ENCODE measurements around the gene NTMT1. TPM values are rescaled to one million over a fixed set of nuclear protein-coding genes. Genes with fewer than 3 reads are reported as not detected.

NTMT1 gene
- total RNA-seq, 2 donors from 2014 or later, result 39.3 to 51.9 TPM

DNA sequence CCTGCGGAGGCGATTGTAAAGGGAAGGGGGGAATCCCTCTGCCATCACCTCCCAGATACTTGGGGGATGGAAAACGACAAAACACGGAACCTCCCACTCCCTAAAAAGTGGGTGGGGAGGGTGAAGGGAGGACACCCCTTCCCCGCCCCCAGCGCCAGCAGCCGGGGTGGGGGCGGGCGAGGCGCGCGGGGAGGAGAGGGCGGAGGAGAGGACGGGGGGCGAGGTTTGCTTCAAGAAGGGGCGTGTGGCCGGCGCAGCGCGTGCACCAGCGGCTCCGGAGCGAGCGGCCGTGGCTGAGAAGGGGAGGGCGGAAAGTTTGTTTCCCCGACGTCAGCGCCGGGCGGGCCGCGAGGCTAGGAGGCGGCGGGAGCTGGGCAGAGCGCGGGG lies 39.4 kb downstream of the NTMT1 start, which contains the start of gene PRRX2:
Gene PRRX2, plus strand, starts transcription at position 259 of the 387 bp plus-strand sequence. CDS start 221 bp downstream, outside the sequence.
- no peaks in the 10 kb centered on the region for H3K36me3 Mint-ChIP-seq (ENCODE audit: insufficient read depth in 2 of 2)
- no peaks in the 10 kb centered on the region for H3K9me3 Mint-ChIP-seq
- peaks cover 16% of the 10 kb centered on the region for H3K27me3 Mint-ChIP-seq (ENCODE audit: low read depth)
- H3K4me3 Mint-ChIP-seq, result peak within 1 kb of the TSS; percentile 70 to 74
- ATAC-seq (replicated peaks in 1 of 2) (peak; percentile 75 to 79), DNase-seq (peak; percentile 47 to 51)
- H3K27ac Mint-ChIP-seq, result no peak within 1 kb of the TSS
- no peaks in the 10 kb centered on the region for H3K4me1 Mint-ChIP-seq (ENCODE audit: low read depth)

DNA sequence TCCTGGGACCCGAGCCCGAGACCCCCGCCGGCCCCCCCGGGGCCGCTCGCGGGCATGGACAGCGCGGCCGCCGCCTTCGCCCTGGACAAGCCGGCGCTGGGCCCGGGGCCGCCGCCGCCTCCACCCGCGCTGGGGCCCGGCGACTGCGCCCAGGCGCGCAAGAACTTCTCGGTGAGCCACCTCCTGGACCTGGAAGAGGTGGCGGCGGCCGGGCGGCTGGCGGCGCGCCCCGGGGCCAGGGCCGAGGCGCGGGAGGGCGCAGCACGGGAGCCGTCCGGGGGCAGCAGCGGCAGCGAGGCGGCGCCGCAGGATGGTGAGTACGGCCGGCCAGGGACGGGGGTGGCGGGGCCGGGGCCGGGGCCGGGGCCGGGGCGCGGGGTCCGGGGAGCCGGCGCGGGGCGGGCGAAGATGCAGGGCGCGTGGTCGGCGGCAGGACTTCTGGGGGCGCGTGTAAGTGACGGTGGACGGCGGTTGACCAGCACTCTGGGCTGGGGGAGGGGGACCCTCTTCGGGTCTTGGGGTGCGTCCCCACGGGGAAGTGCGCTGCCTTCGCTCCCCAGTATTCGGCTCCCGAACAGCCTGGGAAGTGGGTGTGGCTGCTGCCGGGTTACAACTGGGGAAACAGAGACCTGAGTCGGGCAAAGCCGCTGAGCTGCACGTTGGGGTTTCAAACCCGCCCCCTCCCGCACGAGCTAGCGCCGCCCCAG lies 40.0 kb downstream of the NTMT1 start:
- DNase-seq (peak in 1 of 2 donors; percentile 5), ATAC-seq (replicated peaks in 1 of 2) (peak; percentile 36 to 50)
- H3K27me3 Mint-ChIP-seq (ENCODE audit: low read depth), result peaks cover 14% of the 10 kb centered on the region
- H3K4me1 Mint-ChIP-seq (ENCODE audit: low read depth), result no peaks in the 10 kb centered on the region
- H3K27ac Mint-ChIP-seq, result no peak overlapping the region
- no peaks in the 10 kb centered on the region for H3K36me3 Mint-ChIP-seq (ENCODE audit: insufficient read depth in 2 of 2)
- H3K9me3 Mint-ChIP-seq, result no peaks in the 10 kb centered on the region
- peak overlapping the region in 1 of 2 donors; percentile 47 for H3K4me3 Mint-ChIP-seq

DNA sequence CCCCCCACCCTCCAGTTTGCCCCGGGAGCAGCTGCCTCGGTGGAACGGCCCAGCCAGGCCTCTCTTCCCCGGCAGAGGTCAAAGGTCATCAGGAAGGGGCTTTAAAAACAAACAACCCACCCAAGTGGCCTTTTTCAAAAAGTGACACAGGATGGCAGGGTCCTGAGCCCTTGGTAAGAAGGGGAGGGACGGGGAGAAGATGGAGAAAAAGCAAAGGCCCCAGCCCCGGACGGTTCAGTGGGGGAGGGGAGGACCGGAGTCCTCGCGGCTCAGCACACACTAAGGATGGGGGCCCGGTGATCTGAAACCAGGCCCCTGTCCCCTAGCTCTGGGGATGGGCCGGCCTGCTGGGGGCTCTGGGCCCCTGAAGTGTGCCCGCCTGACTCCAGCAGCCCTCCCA lies 40.6 kb downstream of the NTMT1 start:
- peaks cover 12% of the 10 kb centered on the region for H3K27me3 Mint-ChIP-seq (ENCODE audit: low read depth)
- DNase-seq, result no peak

DNA sequence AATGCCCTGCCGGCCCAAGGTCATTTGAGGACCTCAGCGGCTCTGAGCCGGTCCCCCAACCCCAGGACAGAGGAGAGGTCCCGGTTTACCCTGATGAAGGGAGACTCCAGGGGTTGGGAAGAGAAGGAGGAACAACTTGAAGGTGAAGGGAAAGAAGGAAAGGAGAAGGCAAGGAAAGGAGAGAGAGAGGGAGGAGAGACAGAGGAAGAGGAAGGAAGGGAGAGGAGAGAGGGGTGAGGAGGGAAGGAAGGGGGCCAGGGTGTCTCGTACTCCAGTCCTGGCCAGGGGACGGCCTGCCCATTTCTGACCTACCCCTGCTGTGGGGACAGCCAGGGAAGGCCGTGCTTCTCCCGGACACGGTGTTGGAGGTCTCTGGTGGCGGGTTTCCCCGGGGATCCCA lies 41.4 kb downstream of the NTMT1 start:
- Mint-ChIP-seq H3K27me3 (ENCODE audit: low read depth) (peaks cover 12% of the 10 kb centered on the region), H3K27ac (no peak overlapping the region), H3K9me3 (no peaks in the 10 kb centered on the region), H3K36me3 (ENCODE audit: insufficient read depth in 2 of 2) (no peaks in the 10 kb centered on the region), H3K4me3 (peak overlapping the region in 1 of 2 donors; percentile 6), H3K4me1 (ENCODE audit: low read depth) (peaks cover 4% of the 10 kb centered on the region)
- DNase-seq (no peak), ATAC-seq (replicated peaks in 1 of 2) (no peak)

More for the DNA sequence above, 40.6 kb downstream of the NTMT1 start:
- H3K36me3 Mint-ChIP-seq (ENCODE audit: insufficient read depth in 2 of 2), result no peaks in the 10 kb centered on the region
- H3K4me1 Mint-ChIP-seq (ENCODE audit: low read depth), result peaks cover 2% of the 10 kb centered on the region
- H3K27ac Mint-ChIP-seq, result no peak overlapping the region
- no peak for ATAC-seq (replicated peaks in 1 of 2)
- no peak overlapping the region for H3K4me3 Mint-ChIP-seq
- no peaks in the 10 kb centered on the region for H3K9me3 Mint-ChIP-seq

DNA sequence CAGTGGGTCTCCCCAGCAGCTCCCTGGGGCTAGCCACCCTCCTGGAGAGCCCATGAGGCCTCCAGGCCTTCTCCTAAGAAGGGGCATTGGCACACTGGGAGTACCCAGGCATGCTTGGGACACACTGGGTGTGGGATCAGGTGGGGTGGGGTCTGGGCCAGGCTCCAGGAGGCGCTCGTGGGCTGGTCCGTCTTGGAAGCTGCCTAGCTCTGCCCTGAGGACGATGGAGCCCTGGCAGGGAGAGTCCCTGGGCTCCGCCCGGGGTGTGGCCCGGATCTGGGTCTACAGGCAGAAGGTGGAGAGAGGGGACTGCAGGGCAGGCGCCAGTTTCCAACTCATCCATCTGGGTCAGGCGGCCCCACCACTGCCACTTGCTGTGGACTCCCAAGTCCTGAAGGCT lies 41.9 kb downstream of the NTMT1 start:
- Mint-ChIP-seq H3K4me3 (no peak overlapping the region), H3K27ac (no peak overlapping the region), H3K27me3 (ENCODE audit: low read depth) (peaks cover 12% of the 10 kb centered on the region), H3K9me3 (no peaks in the 10 kb centered on the region), H3K36me3 (ENCODE audit: insufficient read depth in 2 of 2) (no peaks in the 10 kb centered on the region), H3K4me1 (ENCODE audit: low read depth) (peaks cover 4% of the 10 kb centered on the region)
- no peak for DNase-seq
- no peak for ATAC-seq (replicated peaks in 1 of 2)

DNA sequence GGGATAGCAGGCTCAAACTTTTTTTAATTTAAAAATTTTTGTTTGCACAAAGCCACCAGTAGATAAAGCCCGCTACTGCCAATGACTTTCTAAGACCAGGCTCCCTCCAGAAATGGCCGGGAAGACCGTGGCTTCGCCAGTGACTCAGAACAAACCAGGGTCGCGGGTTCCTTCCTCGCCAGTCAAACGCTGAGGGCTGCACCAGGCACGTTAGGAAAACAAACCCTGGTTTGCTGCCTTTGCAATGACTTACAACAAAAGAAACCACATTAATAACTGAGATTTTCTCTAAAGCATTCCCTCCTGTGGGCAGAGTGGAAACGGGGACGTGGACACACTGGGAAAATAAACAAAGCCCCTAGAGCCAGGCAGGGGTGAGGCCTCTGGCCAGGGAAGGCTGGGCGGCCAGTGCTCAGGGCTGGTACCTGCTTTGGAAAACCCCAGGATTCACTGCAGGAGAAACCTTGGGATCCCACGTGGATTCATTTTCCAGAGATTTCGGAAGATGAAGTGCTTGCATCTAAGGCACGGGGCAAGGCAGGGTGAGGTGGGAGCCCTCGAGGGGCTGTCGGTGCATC lies 43.3 kb downstream of the NTMT1 start:
- Mint-ChIP-seq H3K9me3 (no peaks in the 10 kb centered on the region), H3K4me3 (no peak overlapping the region), H3K36me3 (ENCODE audit: insufficient read depth in 2 of 2) (no peaks in the 10 kb centered on the region), H3K27me3 (ENCODE audit: low read depth) (peaks cover 12% of the 10 kb centered on the region), H3K4me1 (ENCODE audit: low read depth) (peaks cover 4% of the 10 kb centered on the region), H3K27ac (no peak overlapping the region)
- ATAC-seq (replicated peaks in 1 of 2) (no peak), DNase-seq (no peak)

DNA sequence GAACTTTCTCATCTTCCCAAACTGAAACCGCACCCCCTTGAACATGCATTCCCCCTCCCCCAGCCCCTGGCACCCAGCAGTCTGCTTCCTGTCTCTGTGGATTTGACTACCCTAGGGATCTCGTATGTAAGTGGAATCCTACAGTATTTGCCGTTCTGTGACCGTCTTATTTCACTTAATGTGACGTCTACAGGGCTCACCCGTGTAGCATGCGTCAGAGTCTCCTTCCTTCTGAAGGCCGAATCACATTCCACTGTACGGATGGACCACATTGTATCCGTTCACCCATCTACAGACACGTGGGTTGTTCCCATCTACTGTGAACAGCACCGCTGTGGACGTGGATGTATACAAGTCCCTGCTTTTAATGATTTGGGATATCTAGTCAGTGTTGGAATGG lies 44.0 kb downstream of the NTMT1 start:
- no peak for DNase-seq
- Mint-ChIP-seq H3K27ac (no peak overlapping the region), H3K36me3 (ENCODE audit: insufficient read depth in 2 of 2) (no peaks in the 10 kb centered on the region), H3K4me3 (no peak overlapping the region), H3K9me3 (no peaks in the 10 kb centered on the region), H3K4me1 (ENCODE audit: low read depth) (peaks cover 4% of the 10 kb centered on the region), H3K27me3 (ENCODE audit: low read depth) (peaks cover 8% of the 10 kb centered on the region)
- ATAC-seq (replicated peaks in 1 of 2), result no peak

DNA sequence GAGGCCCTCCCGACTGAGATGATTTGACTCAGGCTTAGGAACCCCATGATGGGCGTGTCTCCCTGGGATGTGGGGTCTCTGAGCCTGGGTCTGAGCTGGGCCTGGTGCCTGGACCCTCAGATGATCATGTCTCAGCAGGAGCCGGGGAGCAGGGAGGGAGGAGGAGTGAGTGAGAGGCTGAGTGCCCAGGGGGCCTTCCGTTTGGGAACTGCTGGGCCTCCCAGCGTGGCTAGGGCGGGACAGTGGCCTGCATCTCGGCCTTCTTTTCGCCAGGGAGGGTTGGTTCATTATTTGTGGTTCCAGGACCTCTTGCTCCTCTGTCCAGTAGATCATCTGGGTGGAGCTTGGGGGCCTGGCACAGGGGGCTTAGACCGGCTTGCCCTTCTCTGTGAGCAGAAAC lies 45.1 kb downstream of the NTMT1 start:
- Mint-ChIP-seq H3K4me3 (no peak overlapping the region), H3K27me3 (ENCODE audit: low read depth) (peaks cover 8% of the 10 kb centered on the region), H3K4me1 (ENCODE audit: low read depth) (peaks cover 4% of the 10 kb centered on the region), H3K27ac (no peak overlapping the region), H3K9me3 (no peaks in the 10 kb centered on the region), H3K36me3 (ENCODE audit: insufficient read depth in 2 of 2) (no peaks in the 10 kb centered on the region)
- ATAC-seq (replicated peaks in 1 of 2), result no peak
- DNase-seq, result no peak

DNA sequence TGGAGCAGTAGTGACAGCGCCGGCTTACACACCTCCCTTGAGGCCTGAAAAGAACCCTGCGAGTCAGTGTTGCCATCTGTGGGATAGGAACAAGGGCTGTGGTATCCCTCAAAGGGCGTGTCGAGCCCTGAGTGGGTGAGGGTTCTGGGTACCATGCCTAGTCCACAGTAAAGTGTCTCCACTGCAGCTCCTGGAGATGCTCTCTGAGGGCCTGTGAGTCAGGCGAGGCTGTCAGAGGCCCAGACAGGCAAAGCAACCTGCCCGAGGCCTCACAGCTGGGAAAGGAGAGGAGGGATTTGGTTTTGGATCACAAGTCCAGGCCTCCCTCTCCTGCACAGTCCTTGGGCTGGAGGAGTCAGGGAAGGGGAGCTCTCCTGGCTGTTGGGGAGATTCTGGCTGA lies 45.6 kb downstream of the NTMT1 start:
- H3K27ac Mint-ChIP-seq, result no peak overlapping the region
- ATAC-seq (replicated peaks in 1 of 2), result peak; percentile 60 to 82
- no peaks in the 10 kb centered on the region for H3K36me3 Mint-ChIP-seq (ENCODE audit: insufficient read depth in 2 of 2)
- H3K4me1 Mint-ChIP-seq (ENCODE audit: low read depth), result peaks cover 4% of the 10 kb centered on the region
- no peak overlapping the region for H3K4me3 Mint-ChIP-seq
- DNase-seq, result peak in 1 of 2 donors; percentile 46
- H3K9me3 Mint-ChIP-seq, result no peaks in the 10 kb centered on the region
- H3K27me3 Mint-ChIP-seq (ENCODE audit: low read depth), result peaks cover 8% of the 10 kb centered on the region

DNA sequence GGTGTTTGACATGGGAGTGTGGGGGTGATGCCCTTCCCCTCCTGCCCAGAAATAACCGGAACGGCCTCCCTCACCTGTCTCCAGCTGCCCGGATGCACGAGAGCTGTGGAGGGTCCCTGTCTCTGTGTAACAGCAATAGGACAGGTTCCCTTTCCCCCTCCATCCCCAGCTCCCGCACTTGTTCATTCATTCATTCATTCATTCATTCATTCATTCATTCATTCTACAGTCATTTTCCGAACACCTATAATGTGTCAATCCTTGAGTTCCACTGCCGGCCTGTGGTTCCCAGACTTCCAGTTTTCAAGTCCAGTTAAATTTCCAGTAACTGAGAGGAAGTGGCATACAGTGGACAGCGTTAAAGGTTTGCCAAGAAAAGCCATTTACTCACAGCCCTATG lies 46.7 kb downstream of the NTMT1 start:
- DNase-seq (no peak), ATAC-seq (replicated peaks in 1 of 2) (no peak)
- H3K9me3 Mint-ChIP-seq, result no peaks in the 10 kb centered on the region
- no peaks in the 10 kb centered on the region for H3K36me3 Mint-ChIP-seq (ENCODE audit: insufficient read depth in 2 of 2)
- peaks cover 4% of the 10 kb centered on the region for H3K4me1 Mint-ChIP-seq (ENCODE audit: low read depth)
- H3K27me3 Mint-ChIP-seq (ENCODE audit: low read depth), result peaks cover under 1% of the 10 kb centered on the region
- no peak overlapping the region for H3K4me3 Mint-ChIP-seq
- H3K27ac Mint-ChIP-seq, result no peak overlapping the region

DNA sequence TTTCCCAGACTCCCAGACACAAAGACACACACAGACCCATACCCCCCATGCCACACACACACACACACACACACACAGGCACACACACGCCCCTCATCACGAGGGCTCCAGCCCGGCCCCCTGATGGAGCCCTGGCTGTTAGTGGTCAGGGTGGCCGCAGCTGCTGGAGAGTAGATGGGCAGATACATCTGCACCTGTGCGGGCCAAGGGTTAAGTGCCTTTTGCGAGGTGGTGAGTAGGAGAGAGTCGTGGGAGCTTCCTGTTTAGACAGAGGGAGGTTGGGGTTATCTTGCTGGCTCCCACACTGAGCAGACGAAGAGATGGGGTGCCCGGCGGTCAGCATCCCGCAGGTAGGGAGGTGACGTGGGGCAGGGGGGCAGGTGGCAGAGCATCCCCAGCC lies 47.6 kb downstream of the NTMT1 start:
- Mint-ChIP-seq H3K4me1 (ENCODE audit: low read depth) (peaks cover 4% of the 10 kb centered on the region), H3K36me3 (ENCODE audit: insufficient read depth in 2 of 2) (no peaks in the 10 kb centered on the region), H3K4me3 (no peak overlapping the region), H3K27me3 (ENCODE audit: low read depth) (peaks cover 5% of the 10 kb centered on the region), H3K9me3 (no peaks in the 10 kb centered on the region), H3K27ac (no peak overlapping the region)
- ATAC-seq (replicated peaks in 1 of 2), result no peak
- DNase-seq, result no peak

DNA sequence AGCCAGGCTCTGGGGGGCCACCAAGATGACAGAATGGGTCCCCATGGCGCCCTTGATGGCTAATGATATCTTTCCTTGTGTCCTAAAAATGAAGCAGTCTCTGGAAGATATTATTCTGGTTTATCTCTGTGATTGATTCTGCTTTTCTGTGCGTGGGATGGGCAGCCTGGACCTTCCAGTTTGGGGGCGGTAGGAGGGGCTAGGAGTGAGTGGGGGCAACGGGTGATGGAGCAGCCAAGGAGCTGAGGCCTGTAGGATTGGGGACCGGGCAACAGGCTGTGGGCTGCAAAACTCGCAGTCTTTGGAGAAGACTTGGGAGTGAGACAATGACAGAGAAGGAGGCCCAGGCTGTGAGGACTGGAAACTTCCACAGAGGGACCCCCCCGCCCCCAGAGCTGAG lies 48.3 kb downstream of the NTMT1 start:
- H3K27me3 Mint-ChIP-seq (ENCODE audit: low read depth), result peaks cover 10% of the 10 kb centered on the region

DNA sequence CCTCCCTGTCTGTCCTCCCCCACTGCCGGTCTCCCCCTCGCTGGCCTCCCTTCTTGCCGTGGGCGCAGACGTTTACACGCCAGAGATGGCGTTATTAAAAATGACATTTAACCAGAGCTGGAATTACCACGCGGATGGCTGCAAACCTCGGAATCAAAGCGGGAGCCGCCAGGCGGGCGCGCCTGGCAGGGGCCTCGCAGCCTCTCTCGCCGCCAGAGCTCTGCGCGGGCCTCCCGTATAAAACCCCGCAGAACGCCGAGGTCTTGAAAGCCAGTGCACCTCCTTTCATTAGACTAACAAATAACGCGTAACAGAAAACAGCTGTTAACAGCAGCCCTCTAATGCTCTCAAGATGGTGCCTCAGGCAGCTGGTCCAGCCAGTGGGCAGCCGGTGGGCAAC lies 49.7 kb downstream of the NTMT1 start:
- Mint-ChIP-seq H3K27ac (no peak overlapping the region), H3K36me3 (ENCODE audit: insufficient read depth in 2 of 2) (no peaks in the 10 kb centered on the region), H3K4me3 (no peak overlapping the region), H3K27me3 (ENCODE audit: low read depth) (peaks cover 10% of the 10 kb centered on the region), H3K4me1 (ENCODE audit: low read depth) (peaks cover 4% of the 10 kb centered on the region), H3K9me3 (no peaks in the 10 kb centered on the region)
- ATAC-seq (replicated peaks in 1 of 2), result no peak
- DNase-seq, result no peak

More for the DNA sequence above, 48.3 kb downstream of the NTMT1 start:
- ATAC-seq (replicated peaks in 1 of 2), result no peak
- no peak for DNase-seq
- no peak overlapping the region for H3K27ac Mint-ChIP-seq
- no peaks in the 10 kb centered on the region for H3K9me3 Mint-ChIP-seq
- no peaks in the 10 kb centered on the region for H3K36me3 Mint-ChIP-seq (ENCODE audit: insufficient read depth in 2 of 2)
- H3K4me3 Mint-ChIP-seq, result no peak overlapping the region
- peaks cover 4% of the 10 kb centered on the region for H3K4me1 Mint-ChIP-seq (ENCODE audit: low read depth)

DNA sequence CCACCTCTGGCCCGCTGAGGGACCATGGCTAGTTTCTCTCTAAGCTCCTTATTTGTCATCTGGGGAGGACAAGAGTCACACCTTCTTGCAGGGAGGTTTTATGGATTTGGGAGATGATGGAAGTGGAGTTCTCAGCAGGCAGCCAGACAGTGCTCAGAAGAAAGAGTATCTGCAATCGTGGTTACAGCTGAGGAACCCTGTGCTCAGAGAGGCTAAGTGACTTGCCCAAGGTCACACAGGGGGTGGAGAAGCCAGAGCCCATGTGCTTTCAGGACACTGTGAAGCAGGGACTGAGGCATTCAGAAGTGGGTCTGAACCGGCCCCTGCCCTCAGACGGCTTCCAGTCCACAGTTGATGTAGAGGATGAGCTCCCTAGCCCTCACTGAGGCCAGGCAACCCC lies 50.3 kb downstream of the NTMT1 start:
- H3K36me3 Mint-ChIP-seq (ENCODE audit: insufficient read depth in 2 of 2), result no peaks in the 10 kb centered on the region
- no peak for ATAC-seq (replicated peaks in 1 of 2)
- H3K9me3 Mint-ChIP-seq, result no peaks in the 10 kb centered on the region
- peaks cover 4% of the 10 kb centered on the region for H3K4me1 Mint-ChIP-seq (ENCODE audit: low read depth)
- no peak overlapping the region for H3K4me3 Mint-ChIP-seq
- no peak overlapping the region for H3K27ac Mint-ChIP-seq
- DNase-seq, result no peak
- H3K27me3 Mint-ChIP-seq (ENCODE audit: low read depth), result peaks cover 10% of the 10 kb centered on the region
